ENCODE measurements around the gene NPEPPS.
"Not testable (repeated sequence)": the region's sequence is repeated elsewhere in the genome, so short reads cannot be mapped to it uniquely, and the experiment has no call there.

The NPEPPS gene

DNA sequence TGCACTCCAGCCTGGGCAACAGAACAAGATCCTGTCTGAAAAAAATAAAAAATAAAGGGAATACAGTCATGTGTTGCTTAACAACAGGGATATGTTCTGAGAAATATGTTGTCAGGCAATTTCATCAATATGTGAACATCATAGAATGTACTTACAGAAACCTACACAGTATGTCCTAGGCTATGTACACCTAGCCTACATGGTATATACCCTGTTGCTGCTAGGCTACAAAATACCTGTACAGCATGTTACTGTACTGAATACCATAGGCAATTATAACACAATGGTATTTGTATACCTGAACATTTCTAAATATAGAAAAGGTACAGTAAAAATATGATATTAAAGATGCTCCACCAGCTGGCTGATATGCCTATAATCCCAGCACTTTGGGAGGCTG is 62.6 kb downstream of the NPEPPS start:
- not testable (repeated sequence) for H3K4me1 Mint-ChIP-seq (ENCODE audit: low read depth in 2 of 2); H3K27ac Mint-ChIP-seq; ATAC-seq (replicated peaks); H3K4me3 Mint-ChIP-seq; DNase-seq; H3K27me3 Mint-ChIP-seq; H3K9me3 Mint-ChIP-seq
- H3K36me3 Mint-ChIP-seq (ENCODE audit: insufficient read depth): peaks cover 59% of the 10 kb centered on the region

DNA sequence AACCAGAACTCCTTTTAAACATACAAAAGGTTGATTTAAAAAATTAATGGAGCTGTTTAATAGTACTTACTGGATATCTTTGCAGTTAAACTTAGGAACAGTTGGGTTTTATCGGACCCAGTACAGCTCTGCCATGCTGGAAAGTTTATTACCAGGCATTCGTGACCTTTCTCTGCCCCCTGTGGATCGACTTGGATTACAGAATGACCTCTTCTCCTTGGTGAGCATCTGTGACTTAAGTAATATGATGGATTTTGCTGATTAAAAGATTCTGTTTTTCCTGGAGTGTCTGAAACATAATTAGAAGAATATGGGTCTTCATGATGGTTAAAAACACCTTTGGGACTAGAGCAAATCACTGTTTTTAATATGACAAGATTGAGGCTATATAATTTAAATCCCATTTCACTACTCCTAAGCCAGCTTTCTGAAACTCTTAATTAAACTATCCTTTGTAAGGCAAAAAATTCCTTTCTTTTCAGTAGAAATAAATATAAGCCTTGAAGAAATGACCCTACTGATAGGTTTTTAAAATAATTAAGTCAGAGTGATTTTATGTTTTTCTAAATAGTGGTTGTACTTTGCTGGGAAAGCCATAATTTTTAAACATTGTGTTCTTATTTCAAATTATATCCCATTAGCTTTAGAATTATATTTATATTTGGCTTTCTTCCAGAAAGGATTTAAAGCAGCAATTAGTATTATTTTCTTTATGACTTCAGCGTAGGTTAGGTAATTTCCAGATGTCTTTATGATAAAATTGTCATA is 73.1 kb downstream of the NPEPPS start:
- Mint-ChIP-seq H3K9me3 (no peaks in the 10 kb centered on the region), H3K27ac (peak overlapping the region in 1 of 2 donors; percentile 81), H3K4me3 (no peak overlapping the region), H3K36me3 (ENCODE audit: insufficient read depth) (peaks cover 64% of the 10 kb centered on the region), H3K27me3 (no peaks in the 10 kb centered on the region), H3K4me1 (ENCODE audit: low read depth in 2 of 2) (no peaks in the 10 kb centered on the region)
- ATAC-seq (replicated peaks) (no peak), DNase-seq (no peak)

GRCh38 chr17:47604598-47604927 is 73.7 kb downstream of the NPEPPS start:
- Mint-ChIP-seq H3K27ac (peak overlapping the region in 1 of 2 donors; percentile 81), H3K4me3 (no peak overlapping the region), H3K36me3 (ENCODE audit: insufficient read depth) (peaks cover 60% of the 10 kb centered on the region), H3K27me3 (no peaks in the 10 kb centered on the region), H3K9me3 (no peaks in the 10 kb centered on the region), H3K4me1 (ENCODE audit: low read depth in 2 of 2) (no peaks in the 10 kb centered on the region)
- ATAC-seq (replicated peaks) (no peak), DNase-seq (no peak)

- ATAC-seq (replicated peaks) (no peak), DNase-seq (no peak)
- Mint-ChIP-seq H3K9me3 (no peaks in the 10 kb centered on the region), H3K4me1 (ENCODE audit: low read depth in 2 of 2) (no peaks in the 10 kb centered on the region), H3K27ac (peak overlapping the region in 1 of 2 donors; percentile 81), H3K27me3 (no peaks in the 10 kb centered on the region), H3K36me3 (ENCODE audit: insufficient read depth) (peaks cover 56% of the 10 kb centered on the region), H3K4me3 (no peak overlapping the region)
Observed at GRCh38 chr17:47605011-47605410, 74.1 kb downstream of the NPEPPS start.

DNA sequence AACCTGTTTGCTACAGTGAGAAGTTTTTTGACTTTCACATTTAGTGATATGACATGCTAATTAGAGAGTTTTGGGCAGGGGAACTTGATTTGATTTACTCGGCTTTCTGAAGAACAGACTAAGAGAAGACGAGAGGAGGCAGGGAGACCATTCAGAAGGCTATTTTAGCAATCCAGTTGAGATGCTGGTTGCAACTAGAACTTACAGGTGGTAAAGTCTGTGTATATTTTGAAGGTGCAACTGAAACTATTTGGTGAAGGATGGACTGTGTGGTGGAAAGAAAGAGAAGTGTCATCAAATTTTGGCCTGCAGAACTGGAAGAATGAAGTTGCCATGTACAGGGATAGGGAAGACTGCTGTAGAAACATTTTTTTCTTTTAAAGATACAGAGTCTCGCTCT is 76.6 kb downstream of the NPEPPS start:
- Mint-ChIP-seq H3K4me1 (ENCODE audit: low read depth in 2 of 2) (no peaks in the 10 kb centered on the region), H3K36me3 (ENCODE audit: insufficient read depth) (peaks cover 39% of the 10 kb centered on the region), H3K27ac (peak overlapping the region in 1 of 2 donors; percentile 8), H3K4me3 (no peak overlapping the region), H3K27me3 (no peaks in the 10 kb centered on the region), H3K9me3 (no peaks in the 10 kb centered on the region)
- DNase-seq (no peak), ATAC-seq (replicated peaks) (no peak)

GRCh38 chr17:47611372-47612350 is 80.8 kb downstream of the NPEPPS start:
- H3K27ac Mint-ChIP-seq: no peak overlapping the region
- H3K36me3 Mint-ChIP-seq (ENCODE audit: insufficient read depth): peaks cover 38% of the 10 kb centered on the region
- no peaks in the 10 kb centered on the region for H3K9me3 Mint-ChIP-seq
- no peaks in the 10 kb centered on the region for H3K27me3 Mint-ChIP-seq
- ATAC-seq (replicated peaks) (no peak), DNase-seq (no peak)
- peaks cover 0 to 4% of the 10 kb centered on the region in 2 donors for H3K4me1 Mint-ChIP-seq (ENCODE audit: low read depth in 2 of 2)
- H3K4me3 Mint-ChIP-seq: no peak overlapping the region

GRCh38 chr17:47615766-47616424 is 85.0 kb downstream of the NPEPPS start:
- peaks cover 4 to 5% of the 10 kb centered on the region in 2 donors for H3K4me1 Mint-ChIP-seq (ENCODE audit: low read depth in 2 of 2)
- peak; percentile 56 for ATAC-seq (replicated peaks)
- peaks cover 71% of the 10 kb centered on the region for H3K36me3 Mint-ChIP-seq (ENCODE audit: insufficient read depth)
- no peak overlapping the region for H3K27ac Mint-ChIP-seq
- H3K27me3 Mint-ChIP-seq: no peaks in the 10 kb centered on the region
- H3K4me3 Mint-ChIP-seq: no peak overlapping the region
- peak in 2 of 3 experiments; percentile 4 to 19 for DNase-seq
- H3K9me3 Mint-ChIP-seq: no peaks in the 10 kb centered on the region

- no peaks in the 10 kb centered on the region for H3K27me3 Mint-ChIP-seq
- H3K27ac Mint-ChIP-seq: peak overlapping the region in 1 of 2 donors; percentile 54
- no peak for ATAC-seq (replicated peaks)
- H3K4me3 Mint-ChIP-seq: no peak overlapping the region
- peaks cover 4 to 5% of the 10 kb centered on the region in 2 donors for H3K4me1 Mint-ChIP-seq (ENCODE audit: low read depth in 2 of 2)
- H3K36me3 Mint-ChIP-seq (ENCODE audit: insufficient read depth): peaks cover 70% of the 10 kb centered on the region
- H3K9me3 Mint-ChIP-seq: no peaks in the 10 kb centered on the region
- DNase-seq: no peak
Observed at GRCh38 chr17:47618410-47618809, 87.5 kb downstream of the NPEPPS start.

DNA sequence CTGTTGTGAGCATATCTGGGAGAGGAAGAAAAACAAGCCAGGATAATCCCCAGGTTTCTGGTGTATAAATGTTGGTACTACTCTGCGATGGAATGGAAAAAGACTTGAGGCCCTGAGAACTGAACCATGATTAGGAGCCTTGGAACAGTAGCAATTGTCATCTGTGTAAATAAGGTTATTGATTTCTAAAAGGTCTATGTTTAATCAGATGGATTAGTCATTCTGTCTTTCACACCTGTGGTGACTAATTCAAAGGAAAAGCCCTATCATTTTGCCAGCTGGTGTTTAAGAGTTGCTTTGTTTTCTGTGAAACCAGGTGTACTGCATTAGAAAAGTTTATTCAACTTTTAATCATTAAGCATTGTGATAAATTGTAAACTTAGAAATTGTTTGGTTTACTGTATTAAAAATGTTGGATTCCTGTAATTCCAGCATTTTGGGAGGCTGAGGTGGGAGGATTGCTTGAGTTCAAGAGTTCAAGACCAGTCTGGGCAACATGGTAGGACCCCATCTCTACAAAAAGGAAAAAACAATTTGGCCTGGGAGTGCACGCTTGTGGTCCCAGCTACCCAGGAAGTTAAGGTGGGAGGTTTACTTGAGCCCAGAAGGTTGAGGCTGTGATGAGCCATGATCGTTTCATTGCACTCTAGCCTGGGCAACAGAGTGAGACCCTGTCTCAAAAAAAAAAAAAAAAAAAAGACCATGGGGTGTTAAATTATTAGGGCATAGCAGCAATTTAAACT is 89.8 kb downstream of the NPEPPS start:
- H3K4me3 Mint-ChIP-seq: no peak overlapping the region
- H3K4me1 Mint-ChIP-seq (ENCODE audit: low read depth in 2 of 2): peaks cover 4 to 5% of the 10 kb centered on the region in 2 donors
- H3K27me3 Mint-ChIP-seq: no peaks in the 10 kb centered on the region
- DNase-seq (no peak), ATAC-seq (replicated peaks) (no peak)
- peaks cover 60% of the 10 kb centered on the region for H3K36me3 Mint-ChIP-seq (ENCODE audit: insufficient read depth)
- H3K27ac Mint-ChIP-seq: peak overlapping the region in 1 of 2 donors; percentile 80
- no peaks in the 10 kb centered on the region for H3K9me3 Mint-ChIP-seq

GRCh38 chr17:47621293-47622179 is 90.6 kb downstream of the NPEPPS start:
- H3K4me3 Mint-ChIP-seq: no peak overlapping the region
- H3K9me3 Mint-ChIP-seq: no peaks in the 10 kb centered on the region

GRCh38 chr17:47622180-47622549 is 91.3 kb downstream of the NPEPPS start:
- Mint-ChIP-seq H3K27me3 (no peaks in the 10 kb centered on the region), H3K4me3 (no peak overlapping the region), H3K36me3 (ENCODE audit: insufficient read depth) (peaks cover 51% of the 10 kb centered on the region), H3K9me3 (no peaks in the 10 kb centered on the region), H3K4me1 (ENCODE audit: low read depth in 2 of 2) (peaks cover 0 to 5% of the 10 kb centered on the region in 2 donors), H3K27ac (no peak overlapping the region)
- no peak for ATAC-seq (replicated peaks)
- DNase-seq: no peak

More at GRCh38 chr17:47621293-47622179, 90.6 kb downstream of the NPEPPS start:
- ATAC-seq (replicated peaks) (no peak), DNase-seq (no peak)
- Mint-ChIP-seq H3K36me3 (ENCODE audit: insufficient read depth) (peaks cover 53% of the 10 kb centered on the region), H3K4me1 (ENCODE audit: low read depth in 2 of 2) (peaks cover 0 to 5% of the 10 kb centered on the region in 2 donors), H3K27ac (no peak overlapping the region), H3K27me3 (no peaks in the 10 kb centered on the region)

GRCh38 chr17:47624727-47625068 is 93.8 kb downstream of the NPEPPS start:
- no peak for DNase-seq
- Mint-ChIP-seq H3K9me3 (no peaks in the 10 kb centered on the region), H3K36me3 (ENCODE audit: insufficient read depth) (peaks cover 30% of the 10 kb centered on the region), H3K27me3 (no peaks in the 10 kb centered on the region), H3K4me1 (ENCODE audit: low read depth in 2 of 2) (peaks cover 0 to 5% of the 10 kb centered on the region in 2 donors), H3K4me3 (no peak overlapping the region), H3K27ac (no peak overlapping the region)
- ATAC-seq (replicated peaks): no peak
